Stimulated activated naive B cell treated with anti-CD40 and anti-IgM and Interleukin-4, amounts not matched to agents 10 μg/mL and 1 μg/mL and 100 μg/mL, for 72 hours (primary cell): Measurements from ENCODE around the gene OXNAD1.
A peak's percentile ranks its signal among the peaks of the same experiment; 100 is the strongest.

ENCODE experiments used
- ATAC-seq, 2 donors: fragments of 150-1000 bp; cut with Tn5 transposase; replicated peaks; 2 replicates each; pipeline ENCODE4 v1.10.0; 2021; ENCODE audit warnings: moderate library complexity in 1 of 2
- DNase-seq: peaks from one replicate; pipeline ENCODE4 v3.0.0; 2021
- H3K27ac Mint-ChIP-seq: one replicate; pipeline ENCODE4 v1.8.0; 2022; ENCODE audit warnings: mild to moderate bottlenecking, mixed read lengths
- H3K27me3 Mint-ChIP-seq, 2 donors: one replicate each; pipeline ENCODE4 v1.8.0; 2022; ENCODE audit warnings: mixed read lengths in 2 of 2
- H3K36me3 Mint-ChIP-seq, 2 donors: one replicate each; pipeline ENCODE4 v1.8.0; 2022; ENCODE audit warnings: mixed read lengths in 2 of 2, mild to moderate bottlenecking in 1 of 2
- H3K4me1 Mint-ChIP-seq, 2 donors: one replicate each; pipeline ENCODE4 v1.8.0; 2022; ENCODE audit warnings: mixed read lengths in 2 of 2, mild to moderate bottlenecking in 1 of 2
- H3K4me3 Mint-ChIP-seq, 2 donors: one replicate each; pipeline ENCODE4 v1.8.0; 2022; ENCODE audit warnings: mild to moderate bottlenecking in 2 of 2, mixed read lengths in 2 of 2, moderate library complexity in 1 of 2
- H3K9me3 Mint-ChIP-seq, 2 donors: one replicate each; pipeline ENCODE4 v1.8.0; 2022; ENCODE audit warnings: mixed read lengths in 2 of 2, mild to moderate bottlenecking in 1 of 2

OXNAD1 gene

DNA sequence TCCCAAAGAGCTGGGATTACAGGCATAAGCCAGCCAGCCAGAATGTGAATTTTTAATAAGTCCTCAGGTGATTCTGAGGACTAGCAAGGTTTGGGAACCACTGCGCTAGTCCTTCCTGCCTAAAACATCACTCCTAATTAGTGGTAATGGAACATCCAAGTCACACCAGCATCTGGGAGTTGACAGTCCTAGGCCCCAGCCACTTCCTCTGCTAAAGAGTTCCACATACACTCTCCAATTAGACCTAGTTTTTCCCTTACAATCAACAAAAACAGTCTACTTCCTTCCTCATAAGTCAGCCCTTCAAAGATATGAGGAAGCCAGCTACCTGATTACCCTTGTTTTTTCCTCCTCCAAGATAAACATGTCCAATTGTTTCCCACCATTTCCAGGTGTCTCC is 78.1 kb downstream of the OXNAD1 start:
- H3K27ac Mint-ChIP-seq, result peak overlapping the region; percentile 71
- H3K4me1 Mint-ChIP-seq, result peaks cover 44 to 71% of the 10 kb centered on the region in 2 donors
- H3K9me3 Mint-ChIP-seq, result peaks cover 0 to 3% of the 10 kb centered on the region in 2 donors
- H3K36me3 Mint-ChIP-seq, result peaks cover 66 to 78% of the 10 kb centered on the region in 2 donors
- no peaks in the 10 kb centered on the region for H3K27me3 Mint-ChIP-seq
- ATAC-seq, result no peak
- peak overlapping the region in 1 of 2 donors; percentile 8 for H3K4me3 Mint-ChIP-seq
- no peak for DNase-seq

DNA sequence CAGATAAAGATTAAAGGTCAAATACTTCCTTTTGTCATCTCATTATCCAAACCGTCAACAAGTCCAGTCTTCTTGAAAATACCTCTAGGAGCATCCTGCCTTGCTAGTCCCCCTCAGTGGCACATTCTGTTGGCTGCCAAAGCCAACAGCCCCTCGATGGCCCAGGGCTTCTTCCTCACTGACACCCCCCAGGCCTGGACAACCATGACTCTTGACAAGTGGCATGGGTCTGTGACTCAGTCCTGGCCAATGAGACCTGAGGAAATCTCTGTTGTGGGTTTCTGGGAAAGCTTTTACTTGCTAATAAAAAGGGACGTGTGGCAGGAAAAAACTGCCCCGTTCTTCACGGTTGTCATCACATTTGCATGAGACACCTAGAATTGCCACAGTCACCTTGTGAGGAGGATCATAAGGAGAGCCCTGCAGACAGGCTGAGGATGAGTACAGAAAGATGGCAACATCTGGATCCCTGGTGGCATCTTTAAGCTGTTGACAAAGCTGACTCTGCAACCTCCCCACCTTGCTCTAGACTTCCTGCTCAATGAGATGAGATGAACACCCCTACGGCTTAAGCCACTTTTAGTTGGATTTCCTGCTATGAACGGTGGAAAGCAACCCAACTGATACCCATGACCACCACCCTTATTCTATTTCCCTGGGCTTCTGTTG is 81.5 kb downstream of the OXNAD1 start:
- Mint-ChIP-seq H3K36me3 (peaks cover 70 to 87% of the 10 kb centered on the region in 2 donors), H3K27me3 (no peaks in the 10 kb centered on the region), H3K9me3 (peaks cover 0 to 3% of the 10 kb centered on the region in 2 donors), H3K27ac (peak overlapping the region; percentile 39), H3K4me3 (peak overlapping the region in 1 of 2 donors; percentile 32), H3K4me1 (peaks cover 39 to 67% of the 10 kb centered on the region in 2 donors)
- DNase-seq, result no peak
- ATAC-seq, result no peak

- Mint-ChIP-seq H3K4me3 (no peak overlapping the region), H3K36me3 (peaks cover 70 to 87% of the 10 kb centered on the region in 2 donors), H3K27me3 (no peaks in the 10 kb centered on the region), H3K4me1 (peaks cover 39 to 67% of the 10 kb centered on the region in 2 donors), H3K9me3 (peaks cover 0 to 3% of the 10 kb centered on the region in 2 donors), H3K27ac (peak overlapping the region; percentile 39)
- ATAC-seq (no peak), DNase-seq (no peak)
These were observed 82.5 kb downstream of the OXNAD1 start for GRCh38 chr3:16347548-16347947.

DNA sequence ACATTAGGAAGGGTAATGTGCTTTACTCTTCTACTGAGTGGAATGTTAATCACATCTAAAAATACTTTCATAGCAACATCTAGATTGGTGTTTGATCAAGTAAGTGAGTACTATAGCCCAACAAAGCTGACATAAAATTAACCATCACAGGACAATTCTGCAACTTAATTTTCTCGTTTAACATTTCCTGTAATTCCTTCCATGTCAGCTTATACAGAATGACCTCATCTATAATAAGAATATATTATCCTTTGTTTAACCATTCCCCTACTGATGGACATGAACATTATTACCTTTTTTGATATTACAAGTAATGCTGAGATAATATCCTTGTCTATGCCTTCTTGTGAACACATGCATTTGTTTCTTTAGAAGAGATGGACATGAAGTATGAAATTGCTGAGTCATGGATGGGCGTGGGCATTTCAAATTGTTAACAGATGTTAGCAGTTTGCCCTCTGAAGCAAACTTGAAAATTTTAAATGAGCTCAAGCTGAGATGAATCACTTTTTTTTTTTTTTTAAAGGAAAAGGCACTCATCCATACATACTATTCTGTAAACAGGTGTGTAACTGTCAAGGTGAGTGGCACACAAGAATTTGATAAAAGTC is 85.1 kb downstream of the OXNAD1 start:
- ATAC-seq (no peak), DNase-seq (no peak)
- H3K27ac Mint-ChIP-seq, result peak overlapping the region; percentile 65
- H3K9me3 Mint-ChIP-seq, result peaks cover 0 to 3% of the 10 kb centered on the region in 2 donors
- H3K27me3 Mint-ChIP-seq, result no peaks in the 10 kb centered on the region
- peaks cover 39 to 67% of the 10 kb centered on the region in 2 donors for H3K4me1 Mint-ChIP-seq
- peaks cover 72 to 89% of the 10 kb centered on the region in 2 donors for H3K36me3 Mint-ChIP-seq
- no peak overlapping the region for H3K4me3 Mint-ChIP-seq

DNA sequence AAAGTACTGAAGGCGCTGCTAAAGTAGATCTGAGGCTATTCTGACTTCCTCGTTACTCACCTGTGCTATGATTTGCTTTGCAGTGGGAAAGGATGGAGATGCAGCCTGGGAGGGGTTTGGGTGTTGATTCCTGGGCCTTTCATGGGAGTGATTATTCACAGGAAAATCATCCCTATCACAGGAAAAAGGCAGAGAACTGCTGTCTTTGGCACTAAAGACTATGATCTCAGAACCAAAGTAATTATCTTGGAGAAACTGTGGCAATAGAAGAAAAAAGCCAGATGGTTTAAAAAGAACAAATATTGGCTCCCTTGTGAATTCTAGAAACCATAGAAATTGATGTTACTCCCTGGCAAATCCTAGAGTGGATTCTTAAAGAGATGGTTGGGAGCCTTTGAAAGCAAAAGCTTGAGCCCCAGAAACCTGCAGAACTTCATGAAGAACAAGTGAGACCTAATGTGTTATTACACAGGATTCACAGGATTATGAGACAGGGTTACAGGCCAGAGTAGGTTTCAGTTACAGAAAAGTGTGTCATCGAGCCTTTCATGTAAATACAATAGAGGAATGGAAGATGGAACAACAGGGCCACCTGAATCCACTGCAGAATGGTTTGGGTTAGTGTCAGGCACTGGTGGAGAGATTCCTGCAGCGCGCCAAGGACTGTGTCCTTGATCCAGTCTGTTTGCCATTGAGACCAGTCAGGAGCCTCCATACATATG is 85.7 kb downstream of the OXNAD1 start:
- no peak for DNase-seq
- peaks cover 77 to 89% of the 10 kb centered on the region in 2 donors for H3K36me3 Mint-ChIP-seq
- no peaks in the 10 kb centered on the region for H3K27me3 Mint-ChIP-seq
- peaks cover 0 to 3% of the 10 kb centered on the region in 2 donors for H3K9me3 Mint-ChIP-seq
- no peak for ATAC-seq
- H3K4me3 Mint-ChIP-seq, result no peak overlapping the region
- peaks cover 34 to 67% of the 10 kb centered on the region in 2 donors for H3K4me1 Mint-ChIP-seq
- H3K27ac Mint-ChIP-seq, result peak overlapping the region; percentile 65

DNA sequence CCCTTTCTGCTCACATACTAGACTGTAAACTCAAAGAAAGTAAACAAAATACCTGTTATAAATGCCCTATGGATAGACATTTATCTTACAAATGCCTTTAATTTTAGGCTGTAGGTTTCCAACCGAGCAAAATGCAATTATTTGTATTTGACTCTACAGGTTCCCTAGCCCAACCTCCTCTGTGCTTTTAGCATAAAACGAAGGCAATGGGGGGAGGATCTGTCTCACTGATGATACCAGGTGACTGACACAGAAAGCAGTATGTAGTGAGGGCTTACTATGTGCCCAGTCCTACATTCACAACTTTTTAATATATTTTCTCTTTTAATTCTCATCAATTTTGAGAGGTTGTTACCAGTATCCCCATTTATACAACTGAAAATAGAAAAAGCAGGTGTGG is 87.4 kb downstream of the OXNAD1 start:
- Mint-ChIP-seq H3K9me3 (no peaks in the 10 kb centered on the region), H3K36me3 (peaks cover 77 to 88% of the 10 kb centered on the region in 2 donors), H3K4me3 (no peak overlapping the region), H3K4me1 (peaks cover 33 to 68% of the 10 kb centered on the region in 2 donors), H3K27ac (peak overlapping the region; percentile 44), H3K27me3 (no peaks in the 10 kb centered on the region)
- ATAC-seq (no peak), DNase-seq (no peak)

DNA sequence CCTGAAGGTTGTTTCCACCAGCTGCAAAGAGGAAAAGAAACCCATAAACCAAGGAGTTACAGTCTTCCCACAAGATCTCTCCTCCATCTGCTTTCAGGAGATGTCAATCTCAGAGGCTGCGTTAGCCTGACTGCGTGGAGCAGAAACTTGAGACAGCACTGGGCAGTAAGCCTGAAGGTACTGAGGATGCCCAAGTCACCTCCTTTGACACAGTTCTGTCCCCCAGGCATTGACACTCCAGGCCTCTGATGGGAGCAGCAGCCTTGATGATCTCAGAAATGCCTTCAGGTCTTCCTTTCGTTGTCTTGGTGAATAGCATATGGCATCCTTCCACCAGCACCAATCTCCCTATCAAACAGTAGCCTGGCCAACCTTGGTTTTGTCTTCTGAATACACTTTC is 89.3 kb downstream of the OXNAD1 start:
- ATAC-seq, result no peak
- H3K36me3 Mint-ChIP-seq, result peaks cover 74 to 84% of the 10 kb centered on the region in 2 donors

More for the DNA sequence above, 89.3 kb downstream of the OXNAD1 start:
- peaks cover 31 to 66% of the 10 kb centered on the region in 2 donors for H3K4me1 Mint-ChIP-seq
- no peak for DNase-seq
- no peak overlapping the region for H3K4me3 Mint-ChIP-seq
- no peaks in the 10 kb centered on the region for H3K27me3 Mint-ChIP-seq
- H3K27ac Mint-ChIP-seq, result peak overlapping the region; percentile 82
- H3K9me3 Mint-ChIP-seq, result no peaks in the 10 kb centered on the region
